Forelimb muscle (tissue), 1 donor: ENCODE data around the gene TATDN3. TPM values are rescaled to one million over a fixed set of nuclear protein-coding genes. Genes with fewer than 3 reads are reported as not detected.
"Not testable (repeated sequence)": the region's sequence is repeated elsewhere in the genome, so short reads cannot be mapped to it uniquely, and the experiment has no call there.

Experiments used
- DNase-seq: peaks from one replicate; pipeline ENCODE4 v3.0.0-alpha.2; 2013; ENCODE audit warnings: low read depth
- polyA plus RNA-seq: library from polyadenylated mRNA; unstranded; fragments of 120-200 nt; gene quantifications from one replicate; pipeline ENCODE4 v1.2.1, GENCODE V29; 2013; ENCODE audit not compliant: insufficient read length

TATDN3 gene
- polyA plus RNA-seq, 1 donor: 9.8 TPM

- DNase-seq: no peak
Observed at GRCh38 chr1:212775241-212775640, 16.5 kb upstream of the TATDN3 start.

- no peak for DNase-seq
Observed at GRCh38 chr1:212777151-212777550, 14.5 kb upstream of the TATDN3 start.

- not testable (repeated sequence) for DNase-seq
Observed at GRCh38 chr1:212779086-212779485, 12.6 kb upstream of the TATDN3 start.

DNA sequence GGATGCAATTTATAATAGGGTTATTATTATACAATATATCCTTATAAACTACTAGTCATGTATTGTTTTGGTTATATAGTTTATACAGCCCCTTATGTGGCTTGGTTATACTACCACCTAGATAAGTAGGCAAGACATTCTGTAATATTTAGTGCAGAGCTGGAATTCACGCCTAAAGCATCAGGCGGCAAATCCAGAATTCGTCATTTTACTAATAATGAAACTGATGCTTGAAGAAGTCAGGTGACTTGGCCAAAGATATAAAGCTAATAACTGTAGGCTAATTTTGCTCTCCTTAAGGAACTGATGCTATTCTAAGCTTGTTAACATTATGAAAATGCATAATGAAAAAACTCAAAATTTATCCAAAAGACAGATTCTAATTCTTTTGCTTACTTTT is 10.9 kb upstream of the TATDN3 start:
- no peak for DNase-seq

GRCh38 chr1:212781225-212781624 is 10.5 kb upstream of the TATDN3 start:
- no peak for DNase-seq

- no peak for DNase-seq
Observed at GRCh38 chr1:212782422-212783154, 9.1 kb upstream of the TATDN3 start.

DNA sequence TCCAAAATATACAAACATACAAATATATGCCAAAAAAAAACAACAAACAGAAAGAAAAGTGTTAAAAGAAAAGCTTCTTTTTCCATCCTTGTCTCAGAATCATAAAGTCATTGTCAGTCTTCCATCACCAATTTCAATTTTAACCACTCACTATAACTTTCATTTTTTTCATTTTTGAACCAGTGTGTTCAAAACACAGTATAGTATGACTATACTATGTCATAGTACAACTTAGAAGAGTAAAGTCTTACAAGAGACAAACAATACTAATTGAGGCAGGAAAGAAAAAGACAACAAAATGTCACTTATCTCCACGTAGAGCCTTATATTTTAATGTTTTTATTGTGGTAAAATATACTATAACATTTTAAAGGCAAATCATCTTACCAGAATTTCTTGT is 7.7 kb upstream of the TATDN3 start:
- no peak for DNase-seq

GRCh38 chr1:212785871-212786270 is 5.8 kb upstream of the TATDN3 start:
- DNase-seq: no peak

DNA sequence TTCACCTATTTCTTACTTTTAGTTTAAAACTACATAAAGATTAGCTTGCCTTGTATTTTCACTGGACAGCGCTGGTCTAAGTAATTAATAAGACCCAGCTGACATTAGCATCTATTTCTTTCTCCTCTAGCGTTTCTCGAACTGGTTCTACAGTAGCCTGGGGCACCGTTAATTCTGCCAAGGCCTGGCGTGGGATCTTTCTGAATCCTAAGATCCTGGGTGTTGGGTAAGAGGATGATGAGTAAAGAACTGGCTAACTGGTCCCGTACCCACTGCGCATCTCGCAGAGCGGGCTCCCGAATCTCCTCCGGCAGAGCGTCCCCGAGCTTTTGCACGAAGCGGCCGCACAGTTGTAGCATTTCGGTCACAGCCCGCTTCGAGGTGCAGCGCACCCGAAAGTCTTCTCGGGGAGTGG is 426 bp upstream of the TATDN3 start:
- DNase-seq: no peak

- DNase-seq: no peak
Observed at GRCh38 chr1:212792396-212792908, 758 bp downstream of the TATDN3 start.

- no peak for DNase-seq
Observed at GRCh38 chr1:212794561-212795014, 2.9 kb downstream of the TATDN3 start.

- no peak for DNase-seq
Observed at GRCh38 chr1:212797681-212798080, 6.0 kb downstream of the TATDN3 start.

DNA sequence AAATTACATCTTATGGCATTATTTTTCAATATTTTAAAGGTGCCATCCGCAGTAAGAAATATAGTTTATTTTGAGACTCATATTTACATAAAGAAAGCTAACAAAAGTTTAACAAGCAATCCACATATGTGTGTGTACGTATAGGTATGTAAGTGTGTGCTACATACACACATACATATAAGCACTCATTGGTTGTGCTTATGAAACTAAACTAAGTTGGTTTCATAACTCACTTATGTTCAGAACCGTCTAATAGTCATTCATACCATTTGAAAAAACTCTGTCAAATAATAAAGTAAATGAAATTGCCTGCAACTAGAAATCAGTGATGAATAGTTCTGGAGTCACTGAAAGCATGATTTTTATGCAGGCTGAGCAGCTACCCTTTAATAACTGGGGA is 14.1 kb downstream of the TATDN3 start:
- DNase-seq: no peak

DNA sequence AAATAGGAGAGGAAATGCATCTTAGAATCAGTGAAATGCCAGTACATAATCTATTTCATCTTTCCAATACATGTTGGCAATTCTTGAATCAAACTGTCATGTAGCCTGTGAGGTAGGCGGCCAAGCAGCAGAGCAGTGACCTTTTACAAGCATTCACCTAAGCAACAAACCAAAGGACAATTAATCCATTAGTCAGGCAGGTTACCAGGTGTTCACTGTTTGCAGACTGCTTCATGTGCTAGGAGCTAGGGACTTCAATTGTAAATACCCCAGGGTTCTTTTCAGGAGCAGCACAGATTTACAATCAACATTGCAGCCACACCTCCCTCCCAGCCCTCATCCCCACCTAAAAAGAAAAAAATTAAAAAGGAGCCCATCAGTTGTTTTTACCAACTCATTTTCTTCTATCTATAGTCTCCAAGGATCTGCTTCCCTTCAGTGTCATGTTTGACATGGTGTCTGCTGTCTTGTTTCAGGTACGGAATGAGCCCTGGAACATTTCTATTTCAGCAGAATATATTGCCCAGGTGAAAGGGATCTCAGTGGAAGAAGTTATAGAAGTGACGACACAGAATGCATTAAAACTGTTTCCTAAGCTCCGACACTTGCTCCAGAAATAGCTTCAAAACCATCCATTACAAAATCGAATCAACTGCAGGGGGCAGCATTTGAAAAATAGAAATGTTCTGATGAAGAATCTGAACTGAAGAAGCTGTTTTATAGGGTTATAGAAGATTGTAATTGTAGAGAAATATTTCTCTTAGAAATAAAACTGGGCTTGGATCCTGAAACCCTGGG is 23.0 kb downstream of the TATDN3 start:
- DNase-seq: no peak

- DNase-seq: no peak
Observed at GRCh38 chr1:212816567-212817278, 25.0 kb downstream of the TATDN3 start.

- DNase-seq: no peak
Observed at GRCh38 chr1:212819726-212820125, 28.0 kb downstream of the TATDN3 start.

DNA sequence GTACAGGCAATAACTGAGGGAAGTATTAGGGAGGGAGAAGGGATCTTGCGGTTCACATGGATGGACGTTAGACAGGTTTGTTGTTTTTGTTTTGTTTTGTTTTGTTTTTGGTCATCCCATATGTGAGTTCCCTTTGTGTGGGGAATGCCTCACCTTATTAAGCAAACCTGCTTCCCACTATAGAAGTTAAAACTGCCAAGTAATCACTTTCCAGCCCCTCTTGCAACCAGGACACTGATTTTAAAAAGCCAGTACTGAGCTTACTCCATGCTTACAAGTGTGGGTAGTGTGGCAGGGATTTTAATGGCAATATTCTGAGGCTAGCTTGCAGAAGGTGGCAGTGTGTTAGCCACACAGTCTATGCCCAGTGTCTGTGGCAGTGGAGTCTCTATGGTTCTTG is 29.3 kb downstream of the TATDN3 start:
- no peak for DNase-seq

DNA sequence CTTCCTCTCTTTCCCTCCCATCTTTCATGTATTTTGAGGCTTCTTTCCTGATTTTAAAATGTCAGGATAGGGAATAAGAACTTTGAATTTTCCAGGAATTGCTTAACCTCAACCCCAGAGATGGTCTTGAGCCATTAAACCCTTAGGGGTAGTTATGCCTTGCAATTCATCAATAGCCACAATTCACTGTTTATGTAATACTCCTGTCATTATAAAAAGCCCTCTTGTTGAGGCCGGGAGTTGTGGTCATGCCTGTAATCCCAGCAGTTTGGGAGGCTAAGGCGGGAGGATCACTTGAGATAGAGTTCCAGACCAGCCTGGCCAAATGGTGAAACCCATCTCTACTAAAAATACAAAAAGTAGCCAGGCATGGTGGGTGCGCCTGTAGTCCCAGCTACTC is 31.3 kb downstream of the TATDN3 start:
- no peak for DNase-seq

GRCh38 chr1:212824201-212824600 is 32.5 kb downstream of the TATDN3 start:
- DNase-seq: no peak

DNA sequence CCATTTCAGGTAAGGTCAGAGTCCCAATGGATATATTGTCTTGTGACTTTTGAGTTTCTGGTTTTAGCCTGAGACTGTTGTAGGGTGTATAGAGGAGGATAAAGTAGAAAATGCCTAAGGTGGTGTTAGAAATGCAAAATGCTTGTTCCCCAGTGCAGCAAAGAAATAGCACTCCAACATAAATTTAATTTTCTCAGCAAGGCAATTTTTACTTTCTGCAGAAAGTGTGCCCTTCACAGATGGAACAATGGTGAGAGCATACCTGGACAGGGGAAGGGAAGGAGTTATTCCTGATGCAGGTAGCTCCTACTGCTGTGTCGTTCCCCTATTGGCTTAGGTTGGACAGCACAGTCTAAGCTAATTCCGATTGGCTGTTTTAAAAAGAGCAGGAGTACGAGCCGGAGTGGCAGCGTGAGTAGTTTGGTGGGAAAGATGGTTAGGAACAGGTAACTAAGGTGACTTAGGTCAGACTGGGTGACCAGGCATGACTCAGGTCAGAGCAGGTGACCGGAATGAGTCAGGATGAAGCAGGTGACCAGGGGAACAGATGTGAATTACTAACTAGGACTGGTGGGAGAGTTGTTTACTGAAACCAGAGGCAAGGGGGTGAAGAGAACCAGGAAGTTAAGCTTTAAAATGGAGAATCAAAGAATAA is 34.2 kb downstream of the TATDN3 start:
- no peak for DNase-seq

GRCh38 chr1:212827171-212827776 is 35.6 kb downstream of the TATDN3 start:
- DNase-seq: no peak
